ENCODE results near the gene HS6ST3.

HS6ST3 gene

GRCh38 chr13:96793404-96793755 lies 703.5 kb downstream of the HS6ST3 start:
- DNase-seq (ENCODE audit: low spot score), result no peak

GRCh38 chr13:96794669-96795068 lies 704.8 kb downstream of the HS6ST3 start:
- no peak for DNase-seq (ENCODE audit: low spot score)

DNA sequence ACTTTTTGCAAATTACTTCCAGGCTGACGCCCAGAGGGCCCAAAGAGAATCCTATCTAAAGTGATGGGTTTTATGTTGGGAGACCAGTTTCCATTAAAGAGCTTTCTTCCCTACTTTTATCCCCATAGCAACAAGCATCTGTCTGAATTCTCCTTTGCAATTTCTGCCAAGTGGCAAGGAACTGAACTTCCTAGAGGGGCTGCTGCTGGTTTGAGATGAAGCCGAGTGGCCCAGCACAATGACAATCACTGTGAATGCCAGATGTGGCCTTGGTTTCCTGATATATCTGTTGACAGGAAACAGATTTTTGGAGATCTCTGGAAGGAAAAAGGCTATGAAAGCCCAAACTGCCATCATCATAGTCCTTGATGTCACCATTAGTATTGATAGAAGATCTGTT lies 705.8 kb downstream of the HS6ST3 start:
- DNase-seq (ENCODE audit: low spot score), result no peak

DNA sequence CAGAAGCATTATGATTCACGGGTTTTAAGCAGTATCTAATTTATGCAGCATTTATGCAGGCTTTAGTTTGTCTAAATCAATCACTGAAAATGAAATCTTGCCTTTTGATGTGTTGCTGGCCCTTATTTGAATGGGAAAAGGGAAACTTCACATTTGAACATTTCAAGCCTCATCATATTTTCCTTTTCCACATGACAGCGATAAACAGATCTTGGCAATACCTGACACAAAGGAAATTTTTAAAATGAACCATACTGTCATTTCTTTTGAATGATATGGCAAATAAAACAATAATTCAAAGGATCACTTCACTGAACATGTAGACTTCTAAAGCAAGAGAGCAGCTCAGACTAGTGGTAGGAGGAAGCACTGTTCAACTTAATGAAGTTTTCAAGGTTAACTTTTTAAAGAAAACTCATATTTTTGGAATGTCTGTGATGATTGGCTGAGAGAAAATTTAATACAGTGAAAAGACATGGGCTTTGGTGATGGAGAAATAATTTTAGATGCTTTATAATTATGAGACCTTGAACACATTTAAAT lies 706.3 kb downstream of the HS6ST3 start:
- DNase-seq (ENCODE audit: low spot score), result no peak

- DNase-seq (ENCODE audit: low spot score), result no peak
Measured at GRCh38 chr13:96797136-96797535, 707.2 kb downstream of the HS6ST3 start.

DNA sequence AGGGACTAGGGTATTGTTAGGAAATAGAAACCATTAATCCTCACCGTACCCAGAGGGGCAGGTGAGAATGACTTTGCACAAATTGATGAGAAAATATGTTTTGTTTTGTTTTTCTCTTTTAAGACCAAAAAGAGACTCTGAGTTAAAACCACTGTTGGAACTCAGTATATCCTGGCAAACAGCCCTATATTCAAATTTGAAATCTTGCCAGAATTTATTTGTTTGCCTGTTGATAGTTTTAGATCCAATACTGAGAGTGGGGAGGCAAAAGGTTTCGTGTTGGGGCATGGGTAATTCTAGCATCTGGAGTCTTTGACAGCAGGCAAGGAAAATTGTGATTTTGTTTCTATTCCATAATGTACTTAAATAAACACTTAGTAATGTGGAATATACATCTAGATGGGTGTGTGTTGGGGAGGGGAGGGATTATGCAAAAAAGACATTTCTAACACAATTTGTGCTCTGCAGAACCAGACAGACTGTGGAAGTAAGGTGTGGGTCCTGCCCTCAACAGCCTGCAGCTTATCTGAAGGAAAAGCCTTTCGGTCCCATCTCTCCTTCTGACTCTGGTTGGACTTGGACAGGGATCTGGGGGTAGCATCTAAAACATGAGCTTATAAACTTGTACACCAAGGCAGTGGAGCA lies 713.7 kb downstream of the HS6ST3 start:
- DNase-seq (ENCODE audit: low spot score), result no peak

DNA sequence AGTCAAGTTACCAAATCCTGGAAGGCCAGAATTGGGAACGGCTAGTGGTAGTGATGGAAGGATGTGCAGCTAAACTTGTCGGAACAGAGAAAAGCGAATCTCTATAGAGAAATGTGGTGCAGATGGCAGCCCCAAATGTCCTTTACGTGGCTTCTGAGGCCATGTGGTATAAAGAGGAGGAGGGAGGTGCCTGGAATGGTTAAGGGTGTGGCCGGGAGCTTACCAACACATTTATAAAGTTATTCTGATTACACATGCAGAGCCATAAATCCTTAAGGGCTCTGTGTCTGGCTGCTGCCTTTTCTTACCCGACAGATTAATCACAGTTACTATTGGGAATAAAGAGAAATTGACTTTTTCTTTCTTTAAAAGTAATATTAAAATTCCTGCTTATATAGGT lies 714.3 kb downstream of the HS6ST3 start:
- no peak for DNase-seq (ENCODE audit: low spot score)

DNA sequence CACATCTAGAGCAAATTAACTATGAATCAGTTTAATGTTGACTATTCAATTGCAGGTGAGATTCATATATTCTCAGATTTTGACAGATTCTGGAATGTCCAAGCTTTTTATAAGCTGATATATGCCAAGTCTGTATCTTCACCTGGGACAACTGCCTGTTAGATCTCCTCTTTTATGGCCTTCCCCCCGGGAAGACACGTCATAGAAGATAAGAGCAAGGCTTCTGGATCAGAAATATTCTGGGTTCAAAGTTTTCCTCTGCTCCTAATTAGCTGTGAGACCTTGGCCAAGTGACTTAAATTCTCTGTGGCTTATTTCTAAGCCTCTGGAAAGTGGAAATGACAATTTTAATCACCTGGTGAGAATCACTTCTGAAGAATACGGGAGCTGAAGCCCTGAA lies 716.8 kb downstream of the HS6ST3 start:
- DNase-seq (ENCODE audit: low spot score), result no peak

- no peak for DNase-seq (ENCODE audit: low spot score)
Measured at GRCh38 chr13:96809366-96810096, 719.6 kb downstream of the HS6ST3 start.

GRCh38 chr13:96810104-96810503 lies 720.2 kb downstream of the HS6ST3 start:
- no peak for DNase-seq (ENCODE audit: low spot score)

DNA sequence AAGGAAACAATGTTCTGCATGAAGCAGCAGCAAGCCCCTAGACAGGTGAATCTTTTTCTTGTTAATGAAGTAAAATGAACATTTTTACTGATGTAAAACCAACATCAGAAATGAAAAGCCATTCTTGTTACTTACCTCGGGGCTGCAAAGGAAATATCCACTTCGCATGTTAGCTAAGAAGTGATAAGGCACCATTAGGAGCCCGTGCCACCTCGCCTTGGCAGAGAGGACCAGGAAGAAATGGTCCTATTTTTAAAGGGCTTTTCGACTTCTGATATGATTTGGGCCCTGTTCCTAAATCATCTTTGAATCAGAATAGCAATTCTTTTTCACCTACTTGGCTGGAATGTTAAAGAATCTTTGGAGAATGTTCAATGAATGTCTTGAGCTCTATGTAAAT lies 721.1 kb downstream of the HS6ST3 start:
- no peak for DNase-seq (ENCODE audit: low spot score)

DNA sequence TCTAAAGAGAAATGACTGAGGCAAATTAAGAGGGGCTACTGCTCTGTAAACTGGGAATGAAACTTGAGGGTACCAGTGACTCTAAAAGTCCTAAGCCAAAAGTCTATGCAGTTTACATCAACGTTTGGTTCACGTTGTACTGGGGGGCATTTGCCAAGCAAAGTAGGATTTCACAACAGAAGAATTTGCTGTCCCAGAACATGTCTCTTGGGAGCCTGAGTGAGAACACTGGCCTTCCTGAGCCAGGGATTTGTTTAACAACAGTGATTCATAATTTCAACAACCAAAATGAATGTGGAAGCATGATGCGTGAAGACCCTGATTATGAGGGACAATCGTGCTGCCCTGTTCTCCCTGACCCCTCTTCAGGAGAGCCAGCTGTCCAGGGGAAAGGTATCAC lies 726.4 kb downstream of the HS6ST3 start:
- DNase-seq (ENCODE audit: low spot score), result no peak

DNA sequence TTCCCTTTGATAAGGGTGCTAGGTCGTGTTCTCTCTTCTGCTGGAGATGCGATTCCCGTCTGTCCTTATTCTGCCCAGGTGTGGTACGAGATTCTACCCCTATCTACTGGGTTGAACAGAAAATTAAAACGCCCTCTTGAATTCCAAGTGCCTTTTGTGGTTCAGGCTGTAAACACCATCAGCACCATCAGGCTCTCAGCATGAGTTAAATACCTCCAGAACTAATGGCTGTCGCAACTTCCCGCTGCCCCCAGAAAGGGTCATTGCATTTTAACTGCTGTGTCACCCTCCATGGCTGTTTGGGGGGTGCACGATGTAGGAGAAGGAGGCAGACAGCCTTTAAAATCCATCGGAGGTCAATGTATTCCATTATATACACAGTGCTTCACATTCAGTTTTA lies 727.0 kb downstream of the HS6ST3 start:
- no peak for DNase-seq (ENCODE audit: low spot score)

GRCh38 chr13:96817336-96817941 lies 727.5 kb downstream of the HS6ST3 start:
- DNase-seq (ENCODE audit: low spot score), result peak; percentile 6

- no peak for DNase-seq (ENCODE audit: low spot score)
Measured at GRCh38 chr13:96819375-96819774, 729.5 kb downstream of the HS6ST3 start.

- DNase-seq (ENCODE audit: low spot score), result no peak
Measured at GRCh38 chr13:96821381-96821780, 731.5 kb downstream of the HS6ST3 start.

DNA sequence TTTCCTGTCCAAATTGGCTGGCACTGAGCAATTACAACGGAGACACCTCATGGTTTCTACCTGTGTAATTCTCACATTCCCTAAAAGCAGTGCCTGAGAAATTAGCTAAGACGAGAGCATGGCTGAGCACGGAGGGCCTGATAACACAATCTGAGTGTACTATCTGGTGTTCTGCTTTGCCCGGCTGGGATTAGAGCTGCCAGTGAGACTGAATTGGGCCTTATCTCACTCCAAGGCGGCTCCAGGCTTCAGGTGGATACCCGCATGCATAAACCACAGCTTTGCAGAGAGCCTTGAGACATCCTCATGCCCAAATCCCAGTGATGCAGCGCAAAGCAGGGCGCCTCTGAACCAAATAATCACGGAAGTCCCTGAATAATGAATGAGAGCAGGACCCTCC lies 732.1 kb downstream of the HS6ST3 start:
- no peak for DNase-seq (ENCODE audit: low spot score)

DNA sequence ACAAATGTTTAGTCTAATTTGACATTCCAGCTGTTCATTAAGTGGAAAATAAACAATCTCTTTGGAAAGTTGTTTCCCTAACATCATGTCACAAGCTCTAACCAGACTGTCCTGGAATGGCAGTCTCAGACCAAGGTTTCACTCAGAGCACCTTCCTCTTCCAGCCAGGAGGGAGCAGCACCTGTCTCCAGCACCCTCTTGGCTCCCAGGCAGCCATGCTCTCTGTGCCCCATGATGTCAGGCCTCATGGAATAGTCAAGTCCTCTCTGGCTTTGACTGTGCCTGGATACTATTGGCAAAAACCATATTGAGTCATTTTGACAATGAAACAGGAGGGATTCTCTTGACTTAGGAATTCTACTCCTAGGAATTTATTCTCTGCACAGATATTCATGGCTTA lies 733.0 kb downstream of the HS6ST3 start:
- peak; percentile 53 for DNase-seq (ENCODE audit: low spot score)

GRCh38 chr13:96824140-96824539 lies 734.2 kb downstream of the HS6ST3 start:
- DNase-seq (ENCODE audit: low spot score), result no peak

DNA sequence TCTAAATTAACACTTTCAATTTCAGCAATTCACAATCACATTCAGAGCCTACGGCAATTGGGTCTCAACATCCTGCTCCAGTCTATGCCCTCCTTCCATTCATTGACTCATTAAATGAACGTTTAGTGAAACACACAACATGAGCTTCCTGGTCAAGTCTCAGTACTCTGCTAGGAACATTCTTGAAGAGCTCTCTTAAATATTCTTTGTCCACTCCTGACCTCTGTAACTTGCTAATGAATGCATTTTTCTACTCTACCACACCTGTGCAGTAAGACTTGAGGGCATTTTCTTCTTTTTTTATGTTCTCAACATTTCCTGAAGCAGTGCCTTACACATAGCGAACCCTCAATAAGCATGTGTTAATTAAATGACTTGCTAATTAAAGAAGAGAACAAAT lies 735.7 kb downstream of the HS6ST3 start:
- no peak for DNase-seq (ENCODE audit: low spot score)

DNA sequence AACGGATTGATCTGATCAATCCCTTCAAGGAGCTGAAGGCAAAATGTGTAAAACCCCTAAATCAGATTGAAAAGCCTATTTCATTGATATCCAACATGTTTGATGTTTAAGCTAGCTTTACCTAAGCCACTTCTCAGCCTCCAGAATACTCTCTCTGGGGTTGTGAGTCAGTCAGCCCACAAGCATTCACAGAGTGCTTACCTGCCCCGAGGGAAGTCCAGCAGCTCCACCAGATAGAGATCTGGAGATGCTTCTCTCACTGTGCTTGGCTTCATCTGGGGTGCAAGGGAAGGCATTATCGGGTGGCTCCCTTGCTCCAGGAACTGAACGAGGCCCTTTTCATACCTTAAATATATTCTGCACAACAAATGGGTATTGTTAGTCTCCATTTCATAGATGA lies 744.7 kb downstream of the HS6ST3 start:
- DNase-seq (ENCODE audit: low spot score), result no peak

DNA sequence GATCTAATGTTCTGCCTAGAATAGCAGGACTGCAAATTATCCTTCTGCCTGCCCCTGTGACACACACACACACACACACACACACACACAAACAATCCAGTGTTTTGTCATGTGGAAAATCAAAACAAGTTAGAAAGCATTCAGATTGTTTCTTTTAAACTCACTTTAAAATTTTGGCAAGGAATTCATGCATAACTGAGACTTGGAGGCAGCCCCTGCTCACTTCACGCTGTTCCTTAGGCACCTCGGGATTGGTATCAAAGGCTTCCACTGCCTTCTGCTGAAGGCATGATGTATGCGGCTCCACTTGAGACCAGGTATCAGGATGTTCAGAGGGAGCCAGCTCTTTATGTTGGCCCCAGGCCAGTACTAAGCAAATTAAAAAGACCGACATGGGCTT lies 745.6 kb downstream of the HS6ST3 start:
- DNase-seq (ENCODE audit: low spot score), result no peak

GRCh38 chr13:96836733-96837132 lies 746.8 kb downstream of the HS6ST3 start:
- DNase-seq (ENCODE audit: low spot score), result no peak

Data from SW480 (cell line).